GM19328 (cell line): ENCODE results near the gene NFKB1.
A peak's percentile ranks its signal among the peaks of the same experiment; 100 is the strongest.
"Not testable (repeated sequence)": the region's sequence is repeated elsewhere in the genome, so short reads cannot be mapped to it uniquely, and the experiment has no call there.

Experiments used
- ATAC-seq: cut with Tn5 transposase; IDR thresholded peaks from one replicate; pipeline ENCODE4 v1.9.1; 2021; ENCODE audit warnings: mild to moderate bottlenecking, moderate library complexity; ENCODE audit not compliant: unreplicated experiment

The NFKB1 gene, protein sequence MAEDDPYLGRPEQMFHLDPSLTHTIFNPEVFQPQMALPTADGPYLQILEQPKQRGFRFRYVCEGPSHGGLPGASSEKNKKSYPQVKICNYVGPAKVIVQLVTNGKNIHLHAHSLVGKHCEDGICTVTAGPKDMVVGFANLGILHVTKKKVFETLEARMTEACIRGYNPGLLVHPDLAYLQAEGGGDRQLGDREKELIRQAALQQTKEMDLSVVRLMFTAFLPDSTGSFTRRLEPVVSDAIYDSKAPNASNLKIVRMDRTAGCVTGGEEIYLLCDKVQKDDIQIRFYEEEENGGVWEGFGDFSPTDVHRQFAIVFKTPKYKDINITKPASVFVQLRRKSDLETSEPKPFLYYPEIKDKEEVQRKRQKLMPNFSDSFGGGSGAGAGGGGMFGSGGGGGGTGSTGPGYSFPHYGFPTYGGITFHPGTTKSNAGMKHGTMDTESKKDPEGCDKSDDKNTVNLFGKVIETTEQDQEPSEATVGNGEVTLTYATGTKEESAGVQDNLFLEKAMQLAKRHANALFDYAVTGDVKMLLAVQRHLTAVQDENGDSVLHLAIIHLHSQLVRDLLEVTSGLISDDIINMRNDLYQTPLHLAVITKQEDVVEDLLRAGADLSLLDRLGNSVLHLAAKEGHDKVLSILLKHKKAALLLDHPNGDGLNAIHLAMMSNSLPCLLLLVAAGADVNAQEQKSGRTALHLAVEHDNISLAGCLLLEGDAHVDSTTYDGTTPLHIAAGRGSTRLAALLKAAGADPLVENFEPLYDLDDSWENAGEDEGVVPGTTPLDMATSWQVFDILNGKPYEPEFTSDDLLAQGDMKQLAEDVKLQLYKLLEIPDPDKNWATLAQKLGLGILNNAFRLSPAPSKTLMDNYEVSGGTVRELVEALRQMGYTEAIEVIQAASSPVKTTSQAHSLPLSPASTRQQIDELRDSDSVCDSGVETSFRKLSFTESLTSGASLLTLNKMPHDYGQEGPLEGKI

DNA sequence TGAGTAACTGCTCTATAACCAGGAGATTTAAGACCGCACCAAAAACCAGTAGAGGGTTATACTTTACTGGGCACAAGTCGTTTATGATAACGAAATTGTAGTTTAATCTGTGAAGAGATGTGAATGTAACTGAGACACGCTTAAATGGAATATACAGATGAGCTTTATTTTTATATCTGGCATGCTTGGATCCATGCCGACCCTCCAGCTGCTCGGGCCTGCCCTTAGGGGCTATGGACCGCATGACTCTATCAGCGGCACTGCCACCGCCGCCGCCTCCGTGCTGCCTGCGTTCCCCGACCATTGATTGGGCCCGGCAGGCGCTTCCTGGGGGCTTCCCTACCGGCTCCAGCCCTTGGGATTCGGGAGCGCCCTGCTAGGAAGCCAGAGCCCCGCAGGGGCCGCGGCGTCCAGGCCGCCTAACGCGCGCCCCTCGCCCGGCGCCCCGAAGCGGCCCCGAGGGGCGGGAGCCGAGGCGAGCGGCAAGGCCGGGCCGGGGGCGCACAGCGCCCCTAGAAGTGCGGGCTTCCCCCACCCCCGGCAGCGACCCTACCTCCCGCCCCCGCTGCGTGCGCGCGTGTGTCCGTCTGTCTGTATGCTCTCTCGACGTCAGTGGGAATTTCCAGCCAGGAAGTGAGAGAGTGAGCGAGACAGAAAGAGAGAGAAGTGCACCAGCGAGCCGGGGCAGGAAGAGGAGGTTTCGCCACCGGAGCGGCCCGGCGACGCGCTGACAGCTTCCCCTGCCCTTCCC, at the start of gene NFKB1:
NFKB1 (plus strand) TSS at position 664 of the 751 bp plus-strand sequence. CDS start 24,160 bp downstream, outside the sequence.
- ATAC-seq = peak; percentile 61

DNA sequence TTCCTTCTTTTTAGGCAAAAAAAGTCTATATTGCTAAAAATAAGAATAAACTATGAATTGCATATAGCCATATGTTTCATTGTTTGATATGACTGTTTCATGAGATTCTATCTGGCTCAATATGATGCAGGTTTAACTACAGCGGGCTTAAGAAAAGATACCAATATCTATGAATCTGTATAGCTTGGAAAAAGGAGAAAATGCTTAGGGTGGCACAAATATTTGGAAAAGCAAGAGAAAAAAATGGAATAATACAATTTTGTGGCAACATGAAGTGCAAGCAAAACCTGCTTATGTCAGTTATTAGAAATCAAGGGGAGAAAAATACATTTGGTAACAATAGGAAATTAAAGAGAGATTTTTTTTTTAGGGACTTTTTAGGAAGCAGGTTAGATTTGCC, 48.3 kb upstream of the NFKB1 start:
- ATAC-seq = no peak

DNA sequence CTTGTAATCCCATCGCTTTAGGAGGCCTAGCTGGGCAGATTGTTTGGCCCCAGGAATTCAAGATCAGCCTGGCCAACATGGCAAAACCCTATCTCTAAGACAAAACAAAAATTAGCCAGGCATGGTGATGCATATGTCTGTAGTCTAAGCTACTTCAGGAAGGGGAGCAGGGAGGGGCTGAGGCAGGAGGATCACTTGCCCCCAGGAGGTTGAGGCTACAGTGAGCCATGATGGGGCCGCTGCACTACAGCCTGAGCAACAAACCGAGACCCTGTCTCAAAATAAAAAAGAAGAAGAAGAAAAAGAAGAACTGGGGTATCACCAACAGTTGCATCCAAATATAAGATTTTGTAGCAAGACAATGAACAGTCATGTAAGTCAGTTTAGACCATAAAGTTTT, 47.3 kb upstream of the NFKB1 start:
- no peak for ATAC-seq

DNA sequence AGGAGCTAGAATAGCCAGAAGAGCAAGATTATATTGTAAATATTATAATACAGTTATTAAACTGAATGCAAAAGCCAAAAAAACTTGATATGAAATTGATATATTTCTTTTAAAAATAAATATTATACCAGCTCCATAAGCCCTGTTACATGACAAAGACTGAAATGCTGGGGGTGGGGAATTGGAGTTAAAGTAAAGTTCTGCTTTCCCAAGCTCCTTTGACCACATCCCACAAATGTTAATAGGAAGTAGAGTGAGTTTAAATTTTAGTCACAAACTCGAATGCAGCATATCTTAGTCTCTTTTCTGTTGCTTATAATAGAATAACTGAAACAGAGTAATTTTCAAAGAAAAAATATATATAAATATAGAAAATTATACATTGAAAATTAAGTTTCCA, 46.9 kb upstream of the NFKB1 start:
- ATAC-seq = no peak

DNA sequence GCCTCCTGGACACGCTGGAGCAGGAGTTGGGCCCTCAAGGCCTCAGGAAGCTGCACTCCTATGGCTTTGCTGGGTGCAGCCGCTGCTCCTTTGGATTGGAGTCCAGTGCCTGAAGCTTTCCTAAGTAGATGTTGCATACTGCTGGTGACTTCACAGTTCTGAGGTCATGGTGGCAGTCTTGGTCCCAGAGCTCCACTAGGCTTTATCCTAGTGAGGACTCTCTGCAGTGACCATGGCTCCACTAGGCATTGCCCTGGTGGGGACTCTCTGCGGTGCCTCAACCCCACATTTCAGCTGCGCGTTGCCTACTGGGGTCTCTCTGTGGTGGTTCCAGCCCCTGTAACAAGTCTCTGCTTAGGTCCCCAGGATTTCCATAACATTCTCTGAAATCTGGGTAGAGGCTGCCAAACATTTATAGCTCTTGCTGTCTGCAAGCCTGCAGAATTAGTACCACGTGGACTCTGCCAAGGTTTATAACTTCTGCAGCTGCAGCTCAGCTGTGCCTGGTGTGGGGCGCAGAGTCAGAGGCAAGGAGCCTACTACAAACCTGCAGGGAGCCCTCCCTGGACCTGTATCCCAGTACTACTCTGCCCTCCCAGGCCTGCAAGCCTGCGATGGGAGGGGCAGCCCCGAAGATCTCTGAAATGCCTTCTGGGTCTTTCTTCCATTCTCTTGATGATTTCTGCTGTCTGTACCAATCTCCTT, 46.0 kb upstream of the NFKB1 start:
- no peak for ATAC-seq

DNA sequence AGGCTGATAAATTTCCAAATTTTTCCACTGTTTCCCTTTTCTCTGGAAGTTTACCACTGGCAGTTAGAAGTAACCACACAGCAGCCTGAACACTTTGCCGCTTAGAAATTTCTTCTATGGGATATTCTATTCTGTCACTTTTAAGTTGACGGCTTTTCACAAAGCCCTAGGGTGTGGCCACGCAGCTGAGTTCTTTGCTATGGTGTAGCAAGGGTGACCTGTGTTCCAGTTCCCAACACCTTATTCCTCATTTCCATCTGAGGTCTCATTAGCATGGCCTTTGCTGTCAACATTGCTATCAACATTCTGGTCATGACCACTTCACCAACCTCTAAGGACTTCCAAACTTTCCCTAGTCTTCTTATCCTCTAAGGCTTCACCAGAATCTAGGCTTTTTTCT, 45.4 kb upstream of the NFKB1 start:
- ATAC-seq = no peak

DNA sequence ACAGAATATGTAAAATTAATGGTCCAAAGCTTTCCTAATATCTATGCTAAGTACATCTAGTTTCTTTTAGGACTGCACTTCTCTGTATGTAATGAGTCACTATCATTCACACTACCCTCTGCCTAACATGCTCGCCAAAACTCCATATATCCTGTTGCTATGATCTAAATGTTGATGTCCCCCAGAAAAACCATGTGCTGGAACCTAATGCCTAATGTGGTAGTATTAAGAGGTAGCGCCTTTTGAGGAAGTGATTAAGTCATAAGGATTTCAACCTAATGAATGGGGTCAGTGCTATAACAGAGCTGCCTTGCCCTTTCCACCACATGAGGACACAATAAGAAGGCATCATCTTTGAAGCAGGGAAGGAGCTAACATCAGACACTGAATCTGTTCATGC, 34.9 kb upstream of the NFKB1 start:
- no peak for ATAC-seq

DNA sequence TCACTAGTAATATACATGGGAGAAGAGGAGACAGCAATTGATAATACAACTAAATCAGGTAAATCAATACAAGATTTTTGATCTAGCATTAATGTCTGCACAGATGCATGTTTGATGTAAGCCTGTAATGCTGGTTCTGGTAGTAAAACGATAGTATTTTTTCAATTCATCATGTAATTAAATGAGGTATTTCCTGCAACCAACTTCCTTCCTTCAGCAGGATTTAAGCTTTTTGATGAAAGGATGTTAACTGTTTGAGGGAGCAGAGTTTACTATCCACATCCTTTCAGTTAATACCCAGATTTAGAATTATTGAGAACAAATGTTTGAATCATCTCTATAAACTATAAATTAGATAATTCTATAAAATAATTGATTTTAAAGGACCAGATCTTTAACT, 31.4 kb upstream of the NFKB1 start:
- ATAC-seq = no peak

DNA sequence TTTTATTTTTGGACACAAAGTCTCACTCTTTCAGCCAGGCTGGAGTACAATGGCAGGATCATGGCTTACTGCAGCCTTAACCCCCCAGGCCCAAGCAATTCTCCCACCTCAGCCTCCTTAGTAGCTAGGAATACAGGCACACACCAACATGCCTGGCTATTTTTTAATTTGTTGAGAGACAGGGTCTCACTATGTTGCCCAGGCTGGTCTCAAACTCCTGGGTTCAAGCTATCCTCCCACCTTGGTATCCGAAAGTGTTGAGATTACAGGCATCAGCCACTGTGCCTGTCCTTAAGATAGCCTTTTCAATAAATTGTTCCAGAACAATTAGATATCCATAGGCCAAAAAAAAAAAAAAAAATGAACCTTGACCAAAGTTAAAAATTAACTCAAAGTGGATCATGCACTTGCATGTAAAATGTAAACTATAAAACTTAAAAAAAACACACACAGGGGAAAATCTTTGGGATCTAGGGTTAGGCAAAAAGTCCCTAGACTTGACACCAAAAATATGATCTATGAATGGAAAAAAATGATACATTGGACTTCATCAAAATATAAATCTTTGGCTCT, 28.6 kb upstream of the NFKB1 start:
- no peak for ATAC-seq

DNA sequence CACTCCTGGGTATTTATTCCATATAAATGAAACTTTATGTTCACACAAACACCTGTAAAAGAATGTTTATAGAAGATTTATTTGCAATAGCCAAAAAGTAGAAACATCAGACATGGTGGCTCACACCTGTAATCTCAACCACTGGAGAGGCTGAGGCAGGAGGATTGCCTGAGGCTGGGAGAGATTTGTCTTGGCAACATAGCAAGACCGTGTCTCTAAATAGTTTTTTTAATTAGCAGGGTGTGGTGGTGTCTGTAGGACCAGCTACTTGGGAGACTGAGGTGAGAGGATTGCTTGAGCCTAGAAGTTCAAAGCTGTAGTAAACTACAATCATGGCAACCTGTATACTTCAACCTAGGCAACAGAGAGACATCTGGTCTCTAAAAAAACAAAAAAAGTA, 27.7 kb upstream of the NFKB1 start:
- no peak for ATAC-seq

DNA sequence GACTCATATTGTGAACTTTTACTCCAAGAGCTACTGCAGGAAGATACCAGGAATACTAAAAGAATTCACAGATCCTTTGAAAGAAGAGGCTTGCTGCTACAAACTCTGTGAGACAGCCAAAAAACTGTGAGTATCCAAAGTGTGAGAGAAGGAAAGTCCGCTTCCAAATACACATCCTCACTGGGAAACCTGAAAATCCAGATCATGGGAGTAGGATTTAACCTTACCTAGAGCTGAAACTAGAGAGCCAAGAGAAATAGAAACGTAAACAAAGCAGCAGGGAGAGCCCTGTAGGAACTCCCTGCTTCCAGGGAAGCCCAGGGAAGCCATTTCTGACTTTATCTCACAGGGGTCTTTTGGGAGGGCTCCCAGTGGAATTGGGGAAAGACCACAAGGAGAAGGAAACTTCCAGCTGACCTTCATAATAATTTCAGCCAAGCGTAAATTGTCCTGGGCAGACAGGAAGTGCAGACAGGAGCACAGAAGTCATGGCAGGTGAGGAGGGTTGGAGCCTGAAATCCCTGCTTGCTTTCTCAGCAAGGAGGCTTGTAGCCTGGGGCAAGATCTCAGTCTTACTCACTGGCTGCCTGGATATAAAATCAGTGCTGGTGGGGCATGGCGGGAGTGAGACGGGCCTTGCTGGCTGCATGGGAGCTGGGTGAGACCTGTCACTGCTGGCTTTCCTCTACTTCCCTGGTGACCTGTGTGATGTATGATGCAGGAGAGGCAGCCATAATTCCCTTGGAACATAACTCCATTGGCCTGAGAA, 26.2 kb upstream of the NFKB1 start:
- no peak for ATAC-seq

DNA sequence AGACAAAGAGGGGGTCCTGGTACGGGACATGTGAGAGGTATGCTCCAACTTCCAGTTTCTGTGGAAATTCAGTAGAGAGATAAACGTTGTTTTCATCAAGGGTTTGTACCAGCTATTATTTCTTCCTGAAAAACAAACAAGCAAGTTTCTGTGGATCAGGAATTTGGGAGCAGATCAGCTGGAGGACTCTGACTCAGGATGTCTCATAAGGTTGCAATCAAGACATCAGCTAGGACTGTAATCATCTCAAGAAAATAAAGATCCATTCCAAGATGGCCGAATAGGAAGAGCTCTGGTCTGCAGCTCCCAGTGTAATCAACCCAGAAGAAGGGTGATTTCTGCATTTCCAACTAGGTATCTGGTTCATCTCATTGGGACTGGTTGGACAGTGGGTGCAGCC, 23.5 kb upstream of the NFKB1 start:
- ATAC-seq = no peak

DNA sequence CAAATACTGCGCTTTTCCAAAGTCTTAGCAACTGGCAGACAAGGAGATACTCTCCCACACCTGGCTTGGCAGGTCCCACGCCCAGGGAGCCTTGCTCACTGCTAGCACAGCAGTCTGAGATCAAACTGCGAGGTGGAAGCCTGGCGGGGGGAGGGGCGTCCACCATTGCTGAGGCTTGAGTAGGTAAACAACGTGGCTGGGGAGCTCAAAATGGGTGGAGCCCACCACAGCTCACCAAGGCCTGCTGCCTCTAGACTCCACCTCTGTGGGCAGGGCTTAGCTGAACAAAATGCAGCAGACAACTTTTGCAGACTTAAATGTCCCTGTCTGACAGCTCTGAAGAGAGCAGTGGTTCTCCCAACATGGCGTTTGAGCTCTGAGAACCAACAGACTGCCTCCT, 23.0 kb upstream of the NFKB1 start:
- no peak for ATAC-seq

DNA sequence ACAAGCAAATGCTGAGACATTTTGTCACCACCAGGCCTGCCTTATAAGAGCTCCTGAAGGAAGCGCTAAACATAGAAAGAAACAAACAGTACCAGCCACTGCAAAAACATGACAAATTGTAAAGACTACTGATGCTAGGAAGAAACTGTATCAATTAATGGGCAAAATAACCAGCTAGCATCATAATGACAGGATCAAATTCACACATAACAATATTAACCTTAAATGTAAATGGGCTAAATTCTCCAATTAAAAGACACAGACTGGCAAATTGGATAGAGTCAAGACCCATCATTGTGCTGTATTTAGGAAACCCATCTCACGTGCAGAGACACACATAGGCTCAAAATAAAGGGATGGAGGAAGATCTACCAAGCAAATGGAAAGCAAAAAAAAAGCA, 21.3 kb upstream of the NFKB1 start:
- not testable (repeated sequence) for ATAC-seq

DNA sequence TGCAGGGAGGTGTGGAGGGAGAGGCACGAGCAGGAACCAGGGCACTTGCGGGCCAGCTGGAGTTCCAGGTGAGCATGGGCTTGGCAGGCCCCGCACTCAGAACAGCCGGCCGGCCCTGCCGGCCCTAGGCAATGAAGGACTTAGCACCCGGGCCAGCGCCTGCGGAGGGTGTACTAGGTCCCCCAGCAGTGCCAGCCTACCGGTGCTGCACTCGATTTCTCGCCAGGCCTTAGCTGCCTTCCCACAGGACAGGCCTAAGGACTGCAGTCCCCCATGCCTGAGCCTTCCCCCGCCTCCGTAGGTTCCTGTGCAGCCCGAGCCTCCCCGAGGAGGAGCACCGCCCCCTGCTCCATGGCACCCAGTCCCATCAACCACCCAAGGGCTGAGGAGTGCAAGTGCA, 18.0 kb upstream of the NFKB1 start:
- no peak for ATAC-seq

DNA sequence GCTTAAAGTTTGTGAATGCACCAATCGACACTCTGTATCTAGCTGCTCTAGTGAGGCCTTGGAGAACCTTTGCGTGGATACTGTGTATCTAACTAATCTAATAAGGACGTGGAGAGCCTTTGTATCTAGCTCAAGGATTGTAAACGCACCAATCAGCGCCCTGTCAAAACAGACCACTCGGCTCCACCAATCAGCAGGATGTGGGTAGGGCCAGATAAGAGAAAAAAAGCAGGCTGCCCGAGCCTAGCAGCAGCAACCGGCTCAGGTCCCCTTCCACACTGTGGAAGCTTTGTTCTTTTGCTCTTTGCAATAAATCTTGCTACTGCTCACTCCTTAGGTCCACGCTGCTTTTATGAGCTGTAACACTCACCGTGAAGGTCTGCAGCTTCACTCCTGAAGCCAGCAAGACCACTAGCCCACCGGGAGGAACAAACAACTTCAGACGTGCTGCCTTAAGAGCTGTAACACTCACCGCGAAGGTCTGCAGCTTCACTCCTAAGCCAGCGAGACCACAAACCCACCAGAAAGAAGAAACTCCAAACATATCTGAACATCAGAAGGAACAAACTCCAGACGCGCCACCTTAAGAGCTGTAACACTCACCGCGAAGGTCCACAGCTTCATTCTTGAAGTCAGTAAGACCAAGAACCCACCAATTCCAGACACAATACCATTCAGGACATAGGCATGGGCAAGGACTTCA, 17.0 kb upstream of the NFKB1 start:
- not testable (repeated sequence) for ATAC-seq

DNA sequence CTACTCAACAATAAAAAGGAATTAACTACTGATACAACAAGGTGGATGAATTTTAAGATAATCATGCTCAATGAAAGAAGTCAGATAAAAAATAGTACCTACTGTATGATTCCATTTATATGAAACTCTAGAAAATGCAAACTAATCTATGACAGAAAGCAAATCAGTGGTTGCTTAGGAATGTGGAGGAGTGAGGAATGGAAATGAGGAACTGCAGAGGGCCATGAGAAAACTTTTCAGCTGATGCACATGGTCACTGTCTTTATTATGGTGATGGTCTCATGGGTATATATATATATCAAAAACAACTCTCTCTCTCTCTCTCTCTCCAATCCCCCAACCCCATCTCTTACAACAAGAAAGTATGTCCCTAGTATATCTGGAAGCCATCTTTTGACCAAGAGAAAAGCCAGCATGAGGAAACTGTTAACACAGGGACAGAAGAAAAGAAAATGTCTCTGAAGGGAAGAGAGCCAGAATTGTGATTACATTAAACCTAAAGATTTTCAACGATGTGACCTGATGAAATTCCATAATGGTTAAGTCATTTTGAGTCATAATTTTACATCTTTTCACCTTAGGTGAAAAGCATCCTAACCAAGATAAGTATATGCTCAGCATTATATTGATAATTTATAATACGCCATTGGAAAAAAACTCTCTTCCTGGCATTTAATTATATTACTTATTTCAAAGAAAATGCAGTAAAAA, 8.5 kb upstream of the NFKB1 start:
- ATAC-seq = no peak

DNA sequence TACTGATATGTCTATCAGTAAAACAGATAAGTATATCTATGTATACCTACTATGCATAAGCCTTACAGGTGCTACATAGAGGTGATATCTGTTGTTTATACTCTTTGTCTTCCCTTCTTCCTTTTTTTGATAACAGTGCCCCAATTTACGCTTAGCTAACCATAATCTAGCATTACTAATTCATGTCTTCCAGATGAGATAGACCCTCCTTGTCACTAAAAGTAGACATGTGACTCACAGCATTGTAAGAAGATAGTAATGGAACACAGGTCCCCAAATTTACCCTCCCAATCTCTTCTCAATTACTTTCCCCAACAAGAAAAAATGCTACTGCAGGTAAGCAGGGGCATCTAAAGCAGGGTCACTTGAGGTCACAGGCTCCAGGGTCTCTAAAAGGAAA, 7.9 kb upstream of the NFKB1 start:
- ATAC-seq = no peak
